ENCODE data around the gene BTBD3.

Gene BTBD3

DNA sequence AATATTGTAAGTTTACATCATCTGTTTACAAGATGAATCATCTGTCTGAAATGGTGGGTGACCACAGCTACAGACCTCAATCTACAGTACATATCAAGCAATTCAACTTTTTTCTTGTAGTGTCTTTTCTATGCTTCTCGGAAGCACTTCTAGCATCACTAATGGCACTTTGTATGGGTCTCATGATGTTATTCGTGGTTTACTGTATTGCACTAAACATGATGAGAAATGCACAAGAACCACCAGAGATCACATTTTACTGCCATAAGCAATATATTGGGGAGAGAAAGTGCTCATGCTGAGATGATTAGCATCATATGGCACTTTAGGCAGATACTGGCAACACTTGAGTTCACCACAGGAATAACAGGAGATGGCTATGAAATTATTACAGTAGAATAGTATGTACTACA is 15.4 kb upstream of the BTBD3 start:
- Mint-ChIP-seq H3K27ac (no peak overlapping the region), H3K9me3 (peaks cover 4% of the 10 kb centered on the region), H3K4me1 (ENCODE audit: low read depth) (peaks cover 2% of the 10 kb centered on the region), H3K27me3 (ENCODE audit: low read depth) (no peaks in the 10 kb centered on the region), H3K36me3 (ENCODE audit: low read depth) (no peaks in the 10 kb centered on the region), H3K4me3 (no peak overlapping the region)

- Mint-ChIP-seq H3K4me1 (ENCODE audit: low read depth) (peaks cover 2% of the 10 kb centered on the region), H3K9me3 (peaks cover 4% of the 10 kb centered on the region), H3K4me3 (no peak overlapping the region)
These were observed 12.1 kb upstream of the BTBD3 start for GRCh38 chr20:11905460-11906179.

DNA sequence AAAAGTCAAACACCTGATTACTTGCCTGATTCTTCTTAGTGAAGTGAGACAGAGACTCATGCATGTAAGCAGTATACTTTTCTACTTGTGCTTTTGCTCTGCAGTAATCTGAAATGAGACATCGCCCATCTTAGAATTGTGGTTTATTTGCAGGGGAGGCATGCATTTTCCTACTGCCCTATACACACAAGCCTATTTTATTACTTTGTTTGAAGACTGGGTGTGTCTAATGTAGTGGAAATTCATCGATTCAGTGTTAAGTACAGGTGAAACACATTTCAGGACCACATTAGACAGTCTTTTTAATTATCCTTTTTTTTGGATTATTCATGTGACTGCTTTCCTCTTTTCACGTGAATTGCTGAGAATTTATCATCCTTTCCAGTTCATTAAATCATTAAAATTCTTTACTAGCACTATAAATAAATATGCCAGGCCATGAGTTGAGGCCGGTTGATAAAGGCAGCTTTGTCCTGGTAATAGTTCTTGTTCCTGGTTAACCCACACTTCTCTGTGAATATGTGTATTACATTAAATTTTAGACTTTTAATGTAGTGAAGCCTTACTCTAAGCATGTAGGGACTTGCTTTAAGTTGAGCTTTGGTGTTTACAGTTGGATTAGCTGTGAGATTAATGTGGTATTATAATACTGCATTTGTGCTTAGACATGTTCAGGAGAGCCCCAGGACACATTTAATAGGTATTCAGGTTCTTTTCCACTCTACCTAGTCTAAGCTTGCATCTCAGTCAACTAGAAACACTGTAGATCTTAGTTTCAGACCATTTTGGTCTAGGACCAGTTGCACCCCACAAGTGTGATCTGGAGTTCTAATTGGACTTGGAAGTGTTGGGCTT is 10.8 kb upstream of the BTBD3 start:
- H3K27ac Mint-ChIP-seq, result no peak overlapping the region
- no peaks in the 10 kb centered on the region for H3K27me3 Mint-ChIP-seq (ENCODE audit: low read depth)
- H3K4me3 Mint-ChIP-seq, result no peak overlapping the region
- no peaks in the 10 kb centered on the region for H3K4me1 Mint-ChIP-seq (ENCODE audit: low read depth)
- no peaks in the 10 kb centered on the region for H3K36me3 Mint-ChIP-seq (ENCODE audit: low read depth)
- peaks cover 4% of the 10 kb centered on the region for H3K9me3 Mint-ChIP-seq

More at GRCh38 chr20:11905460-11906179, 12.1 kb upstream of the BTBD3 start:
- no peaks in the 10 kb centered on the region for H3K27me3 Mint-ChIP-seq (ENCODE audit: low read depth)
- no peak overlapping the region for H3K27ac Mint-ChIP-seq
- H3K36me3 Mint-ChIP-seq (ENCODE audit: low read depth), result no peaks in the 10 kb centered on the region

DNA sequence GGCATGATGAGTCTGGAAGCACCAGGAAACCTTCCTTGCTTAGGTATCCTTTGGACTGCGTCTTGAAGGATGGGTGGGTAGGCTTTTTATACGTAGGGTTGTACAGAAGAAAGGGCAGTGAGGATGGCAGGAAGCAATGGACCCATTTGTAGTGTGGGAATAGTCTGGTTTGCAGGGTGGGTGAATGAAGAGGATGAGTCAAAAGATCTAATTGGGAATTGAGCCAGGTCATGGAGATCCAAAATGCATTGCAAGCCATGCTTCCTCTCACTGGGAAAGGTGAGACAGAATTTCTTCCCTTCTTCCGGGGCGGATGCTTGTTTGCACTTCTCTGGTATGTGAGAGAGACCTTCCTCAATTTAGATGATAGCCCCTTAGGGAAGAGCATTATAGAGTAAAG is 10.1 kb upstream of the BTBD3 start:
- no peaks in the 10 kb centered on the region for H3K27me3 Mint-ChIP-seq (ENCODE audit: low read depth)
- no peaks in the 10 kb centered on the region for H3K36me3 Mint-ChIP-seq (ENCODE audit: low read depth)
- H3K4me1 Mint-ChIP-seq (ENCODE audit: low read depth), result no peaks in the 10 kb centered on the region
- H3K9me3 Mint-ChIP-seq, result peaks cover 4% of the 10 kb centered on the region
- H3K27ac Mint-ChIP-seq, result no peak overlapping the region
- no peak overlapping the region for H3K4me3 Mint-ChIP-seq

DNA sequence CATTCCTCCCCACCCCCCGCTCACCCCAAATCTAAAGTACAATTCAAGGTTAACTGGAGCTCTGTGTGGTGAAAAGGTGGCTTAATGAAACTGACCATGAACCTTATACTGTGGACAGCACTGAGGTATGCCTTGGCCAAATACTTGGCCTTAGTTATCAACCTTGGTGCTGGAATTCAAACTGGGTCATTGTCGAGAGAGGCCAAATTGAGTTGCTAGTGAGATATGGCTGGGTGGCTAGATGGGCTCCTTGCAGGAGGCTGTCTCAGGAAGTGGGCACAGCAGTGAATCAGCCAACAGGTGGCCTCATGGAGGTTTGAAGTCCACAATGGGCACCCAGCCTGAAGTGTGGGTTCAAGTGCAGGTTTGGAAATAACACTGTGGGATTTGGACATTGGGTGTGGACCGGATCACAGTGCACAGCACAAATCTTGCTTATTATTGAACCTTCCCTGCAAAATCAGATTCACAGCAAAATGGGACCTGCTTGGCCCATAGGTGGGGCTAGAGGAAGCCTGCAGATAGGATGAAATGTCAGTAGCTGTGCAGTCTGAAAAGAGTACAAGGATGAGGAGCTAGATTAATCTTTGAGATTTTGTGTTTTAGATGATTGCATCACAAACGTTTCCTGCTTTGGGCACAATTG is 5.6 kb upstream of the BTBD3 start:
- Mint-ChIP-seq H3K36me3 (ENCODE audit: low read depth) (no peaks in the 10 kb centered on the region), H3K27me3 (ENCODE audit: low read depth) (no peaks in the 10 kb centered on the region), H3K9me3 (no peaks in the 10 kb centered on the region), H3K4me1 (ENCODE audit: low read depth) (no peaks in the 10 kb centered on the region), H3K4me3 (no peak overlapping the region), H3K27ac (no peak overlapping the region)

GRCh38 chr20:11912659-11913415 is 4.9 kb upstream of the BTBD3 start:
- no peak overlapping the region for H3K4me3 Mint-ChIP-seq
- no peaks in the 10 kb centered on the region for H3K36me3 Mint-ChIP-seq (ENCODE audit: low read depth)
- H3K4me1 Mint-ChIP-seq (ENCODE audit: low read depth), result no peaks in the 10 kb centered on the region
- no peak overlapping the region for H3K27ac Mint-ChIP-seq
- H3K27me3 Mint-ChIP-seq (ENCODE audit: low read depth), result no peaks in the 10 kb centered on the region
- no peaks in the 10 kb centered on the region for H3K9me3 Mint-ChIP-seq

DNA sequence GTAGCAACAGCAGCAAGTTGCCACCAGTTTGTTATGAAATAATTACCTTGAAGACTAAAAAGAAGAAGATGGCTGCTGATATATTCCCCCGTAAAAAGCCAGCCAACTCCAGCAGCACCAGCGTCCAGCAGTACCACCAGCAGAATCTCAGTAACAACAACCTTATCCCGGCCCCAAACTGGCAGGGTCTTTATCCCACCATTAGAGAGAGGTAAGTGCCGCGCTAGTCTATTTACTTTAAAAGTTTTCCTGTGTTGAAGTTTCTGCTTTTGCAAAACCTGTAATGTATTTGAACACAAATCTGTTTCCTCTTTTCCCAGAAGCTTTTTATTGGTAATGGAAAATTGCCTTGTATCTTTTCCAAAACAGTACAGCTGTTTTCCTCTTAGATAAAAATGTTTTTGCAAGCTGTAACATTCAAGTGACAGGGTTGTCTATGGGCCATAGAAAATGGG is 725 bp downstream of the BTBD3 start:
- no peak overlapping the region for H3K4me3 Mint-ChIP-seq
- H3K27me3 Mint-ChIP-seq (ENCODE audit: low read depth), result no peaks in the 10 kb centered on the region

GRCh38 chr20:11918981-11919380 is 1.3 kb downstream of the BTBD3 start:
- peaks cover 2% of the 10 kb centered on the region for H3K4me1 Mint-ChIP-seq (ENCODE audit: low read depth)
- H3K4me3 Mint-ChIP-seq, result no peak overlapping the region
- H3K27me3 Mint-ChIP-seq (ENCODE audit: low read depth), result no peaks in the 10 kb centered on the region
- no peaks in the 10 kb centered on the region for H3K9me3 Mint-ChIP-seq
- H3K36me3 Mint-ChIP-seq (ENCODE audit: low read depth), result no peaks in the 10 kb centered on the region
- no peak overlapping the region for H3K27ac Mint-ChIP-seq

More for the DNA sequence above, 725 bp downstream of the BTBD3 start:
- Mint-ChIP-seq H3K9me3 (no peaks in the 10 kb centered on the region), H3K27ac (no peak overlapping the region), H3K36me3 (ENCODE audit: low read depth) (no peaks in the 10 kb centered on the region), H3K4me1 (ENCODE audit: low read depth) (peaks cover 2% of the 10 kb centered on the region)

- H3K36me3 Mint-ChIP-seq (ENCODE audit: low read depth), result no peaks in the 10 kb centered on the region
- H3K27me3 Mint-ChIP-seq (ENCODE audit: low read depth), result no peaks in the 10 kb centered on the region
- H3K27ac Mint-ChIP-seq, result no peak overlapping the region
- H3K9me3 Mint-ChIP-seq, result no peaks in the 10 kb centered on the region
- no peak overlapping the region for H3K4me3 Mint-ChIP-seq
- H3K4me1 Mint-ChIP-seq (ENCODE audit: low read depth), result peaks cover 2% of the 10 kb centered on the region
These were observed 1.9 kb downstream of the BTBD3 start for GRCh38 chr20:11919581-11919980.

GRCh38 chr20:11920083-11920482 is 2.4 kb downstream of the BTBD3 start:
- H3K27me3 Mint-ChIP-seq (ENCODE audit: low read depth), result no peaks in the 10 kb centered on the region
- no peaks in the 10 kb centered on the region for H3K36me3 Mint-ChIP-seq (ENCODE audit: low read depth)
- peaks cover 2% of the 10 kb centered on the region for H3K4me1 Mint-ChIP-seq (ENCODE audit: low read depth)
- no peak overlapping the region for H3K4me3 Mint-ChIP-seq
- no peak overlapping the region for H3K27ac Mint-ChIP-seq
- no peaks in the 10 kb centered on the region for H3K9me3 Mint-ChIP-seq

GRCh38 chr20:11921321-11921720 is 3.6 kb downstream of the BTBD3 start:
- H3K36me3 Mint-ChIP-seq (ENCODE audit: low read depth), result no peaks in the 10 kb centered on the region
- H3K9me3 Mint-ChIP-seq, result no peaks in the 10 kb centered on the region
- no peaks in the 10 kb centered on the region for H3K27me3 Mint-ChIP-seq (ENCODE audit: low read depth)
- H3K4me1 Mint-ChIP-seq (ENCODE audit: low read depth), result peaks cover 2% of the 10 kb centered on the region
- no peak overlapping the region for H3K27ac Mint-ChIP-seq
- no peak overlapping the region for H3K4me3 Mint-ChIP-seq

DNA sequence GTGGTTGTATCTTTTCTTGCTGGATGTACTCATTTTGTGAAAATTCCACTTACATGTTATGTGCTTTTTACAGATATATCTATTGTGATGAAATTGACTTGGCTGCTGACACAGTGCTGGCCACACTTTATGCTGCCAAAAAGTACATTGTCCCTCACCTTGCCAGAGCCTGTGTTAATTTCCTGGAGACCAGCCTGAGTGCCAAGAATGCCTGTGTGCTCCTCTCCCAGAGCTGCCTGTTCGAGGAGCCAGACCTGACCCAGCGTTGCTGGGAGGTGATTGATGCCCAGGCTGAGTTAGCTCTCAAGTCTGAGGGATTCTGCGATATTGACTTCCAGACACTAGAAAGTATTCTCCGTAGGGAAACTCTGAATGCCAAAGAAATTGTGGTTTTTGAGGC is 4.9 kb downstream of the BTBD3 start:
- peaks cover 2% of the 10 kb centered on the region for H3K4me1 Mint-ChIP-seq (ENCODE audit: low read depth)
- no peaks in the 10 kb centered on the region for H3K9me3 Mint-ChIP-seq
- no peak overlapping the region for H3K4me3 Mint-ChIP-seq
- no peaks in the 10 kb centered on the region for H3K27me3 Mint-ChIP-seq (ENCODE audit: low read depth)
- no peaks in the 10 kb centered on the region for H3K36me3 Mint-ChIP-seq (ENCODE audit: low read depth)
- H3K27ac Mint-ChIP-seq, result no peak overlapping the region

DNA sequence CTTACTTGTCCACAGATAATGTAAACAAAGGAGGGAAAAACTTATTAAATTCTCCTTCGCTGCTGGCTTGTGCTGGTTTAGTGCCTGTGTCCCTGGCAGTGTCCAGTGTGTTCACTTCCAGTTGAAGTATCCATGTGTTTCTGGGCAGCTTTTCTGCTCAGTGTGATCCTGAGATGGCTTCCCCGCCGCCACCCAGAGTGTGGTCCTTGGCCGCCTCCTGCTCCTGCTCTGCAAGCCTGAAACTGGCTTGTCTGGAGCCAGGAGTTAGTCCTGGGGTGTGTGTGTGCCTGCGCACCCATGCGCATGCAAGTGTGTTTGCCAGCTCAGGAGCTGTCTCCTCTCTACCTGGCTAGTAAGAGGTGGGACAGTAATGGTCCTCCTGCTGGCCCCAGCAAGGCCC is 7.2 kb downstream of the BTBD3 start:
- Mint-ChIP-seq H3K9me3 (no peaks in the 10 kb centered on the region), H3K4me1 (ENCODE audit: low read depth) (no peaks in the 10 kb centered on the region), H3K27ac (no peak overlapping the region)

GRCh38 chr20:11926292-11926998 is 8.8 kb downstream of the BTBD3 start:
- Mint-ChIP-seq H3K4me3 (no peak overlapping the region), H3K27me3 (ENCODE audit: low read depth) (no peaks in the 10 kb centered on the region), H3K9me3 (no peaks in the 10 kb centered on the region), H3K36me3 (ENCODE audit: low read depth) (no peaks in the 10 kb centered on the region), H3K27ac (no peak overlapping the region), H3K4me1 (ENCODE audit: low read depth) (no peaks in the 10 kb centered on the region)

More for the DNA sequence above, 7.2 kb downstream of the BTBD3 start:
- no peaks in the 10 kb centered on the region for H3K36me3 Mint-ChIP-seq (ENCODE audit: low read depth)
- no peaks in the 10 kb centered on the region for H3K27me3 Mint-ChIP-seq (ENCODE audit: low read depth)
- no peak overlapping the region for H3K4me3 Mint-ChIP-seq
